HepG2 (cell line): Measurements from ENCODE around the gene LRP1B.

Experiments
- ARID3A ChIP-seq: IDR thresholded peaks from 2 replicates; pipeline ENCODE4 v1.6.1; 2012; ENCODE audit warnings: low read depth, low read length, improper control_type of control experiment
- ATF3 ChIP-seq: sonication (generic); formaldehyde crosslinking; IDR thresholded peaks from 2 replicates; pipeline ENCODE4 v1.4.0; 2020; ENCODE audit warnings: missing genetic modification reagents
- CBFB ChIP-seq: sonication (generic); formaldehyde crosslinking; IDR thresholded peaks from 2 replicates; pipeline ENCODE4 v1.4.0; 2020; ENCODE audit warnings: missing genetic modification reagents
- CTCF ChIP-seq: sonication (generic); formaldehyde crosslinking; IDR thresholded peaks from 2 replicates; pipeline ENCODE4 v1.5.0; 2020; ENCODE audit warnings: mild to moderate bottlenecking, missing genetic modification reagents, moderate library complexity
- FOXC1 ChIP-seq: sonication (generic); formaldehyde crosslinking; IDR thresholded peaks from 2 replicates; pipeline ENCODE4 v1.8.0; 2022; ENCODE audit warnings: mild to moderate bottlenecking, missing genetic modification reagents, borderline replicate concordance
- PLSCR1 ChIP-seq: sonication (generic); formaldehyde crosslinking; IDR thresholded peaks from 2 replicates; pipeline ENCODE4 v1.5.0; 2020; ENCODE audit warnings: missing genetic modification reagents, mild to moderate bottlenecking, borderline replicate concordance
- SMC3 ChIP-seq: IDR thresholded peaks from 2 replicates; pipeline ENCODE4 v1.6.1; 2011; ENCODE audit warnings: low read length, improper control_type of control experiment
- YY1 ChIP-seq: IDR thresholded peaks from 2 replicates; pipeline ENCODE4 v1.6.1; 2011; ENCODE audit warnings: low read length, low read depth, moderate library complexity, mild to moderate bottlenecking; ENCODE audit not compliant: insufficient read depth, insufficient replicate concordance
- ZFP36 ChIP-seq: fragments of 150-350 bp; IDR thresholded peaks from 2 replicates; pipeline ENCODE4 v1.6.1; 2018; ENCODE audit warnings: borderline replicate concordance, low read length, low read depth; ENCODE audit not compliant: partially characterized antibody

GRCh38 chr2:141941210-141941714 is 189.6 kb downstream of the LRP1B start:
- no peak for TF ChIP-seq PLSCR1 (CRISPR knock-in tag)
- no peak for TF ChIP-seq ATF3 (CRISPR knock-in tag)
- TF ChIP-seq CTCF (CRISPR knock-in tag), result no peak
- no peak for TF ChIP-seq SMC3
- no peak for TF ChIP-seq ZFP36
- no peak for TF ChIP-seq ARID3A
- no peak for TF ChIP-seq YY1
- TF ChIP-seq CBFB (CRISPR knock-in tag), result no peak
- no peak for TF ChIP-seq FOXC1 (CRISPR knock-in tag)
